Naive thymus-derived CD4-positive, alpha-beta T cell (primary cell): ENCODE measurements around the gene USP36. TPM values are rescaled to one million over a fixed set of nuclear protein-coding genes. Genes with fewer than 3 reads are reported as not detected.

Experiments
- ATAC-seq: fragments of 150-1000 bp; cut with Tn5 transposase; 2 replicates; pipeline ENCODE4 v1.10.0; 2021; ENCODE audit warnings: mild to moderate bottlenecking, moderate library complexity
- CTCF ChIA-PET: fragments of 350-600 bp; sonication (Branson Sonifier 250); formaldehyde crosslinking; loops from one replicate; lab custom pipeline; 2021; ENCODE audit warnings: antibody characterized with exemption; lab: Charles Lee
- POLR2A ChIA-PET: fragments of 350-600 bp; sonication (Branson Sonifier 250); formaldehyde crosslinking; loops from one replicate; lab custom pipeline; 2021; ENCODE audit warnings: antibody characterized with exemption, inconsistent platforms; lab: Charles Lee
- DNase-seq, 9 donors: peaks; one replicate each; pipeline versions ENCODE4 v3.0.0 to v3.0.0-alpha.2; 2020 to 2022; ENCODE audit warnings: mixed read lengths in 1 of 9
- H3K27ac ChIP-seq: one replicate; pipeline ENCODE4 v1.7.0; 2013; ENCODE audit warnings: mild to moderate bottlenecking, low read depth, low read length, moderate library complexity
- H3K27me3 ChIP-seq, 2 donors: one replicate each; pipeline ENCODE4 v1.7.0; 2013; ENCODE audit warnings: low read length in 2 of 2, mild to moderate bottlenecking in 2 of 2, moderate library complexity in 2 of 2; ENCODE audit not compliant: control insufficient read depth in 2 of 2, insufficient read depth in 2 of 2
- H3K36me3 ChIP-seq, 3 experiments: 1 replicate in 2 of 3; 2 replicates in 1 of 3; pipeline ENCODE4 v1.7.0; 2013; ENCODE audit warnings: low read length in 3 of 3, mild to moderate bottlenecking in 3 of 3, moderate library complexity in 1 of 3; ENCODE audit not compliant: insufficient read depth in 3 of 3, control insufficient read depth in 2 of 3
- H3K4me1 ChIP-seq, 2 donors: one replicate each; pipeline ENCODE4 v1.7.0; 2013; ENCODE audit warnings: low read length in 2 of 2, mild to moderate bottlenecking in 2 of 2, moderate library complexity in 1 of 2; ENCODE audit not compliant: control insufficient read depth in 2 of 2, insufficient read depth in 2 of 2
- H3K4me3 ChIP-seq: 2 replicates; pipeline ENCODE4 v1.7.0; 2013; ENCODE audit warnings: mild to moderate bottlenecking, low read length
- H3K9me3 ChIP-seq, 3 experiments: 1 replicate in 2 of 3; 2 replicates in 1 of 3; pipeline ENCODE4 v1.7.0; 2013; ENCODE audit warnings: low read length in 3 of 3; ENCODE audit not compliant: control insufficient read depth in 2 of 3
- H3K27ac Mint-ChIP-seq, 9 donors: one replicate each; pipeline ENCODE4 v1.8.0; 2020 to 2022; ENCODE audit warnings: mixed read lengths in 9 of 9, mild to moderate bottlenecking in 8 of 9, moderate library complexity in 5 of 9, inconsistent platforms in 2 of 9
- H3K27me3 Mint-ChIP-seq, 5 donors: one replicate each; pipeline ENCODE4 v1.8.0; 2021 to 2022; ENCODE audit warnings: mixed read lengths in 5 of 5, mild to moderate bottlenecking in 1 of 5
- H3K36me3 Mint-ChIP-seq, 5 donors: one replicate each; pipeline ENCODE4 v1.8.0; 2020 to 2022; ENCODE audit warnings: mixed read lengths in 5 of 5, mild to moderate bottlenecking in 3 of 5, inconsistent platforms in 1 of 5
- H3K4me1 Mint-ChIP-seq, 7 donors: one replicate each; pipeline ENCODE4 v1.8.0; 2020 to 2022; ENCODE audit warnings: mixed read lengths in 7 of 7, mild to moderate bottlenecking in 3 of 7, inconsistent platforms in 1 of 7
- H3K4me3 Mint-ChIP-seq, 10 donors: one replicate each; pipeline ENCODE4 v1.8.0; 2020 to 2022; ENCODE audit warnings: mild to moderate bottlenecking in 10 of 10, mixed read lengths in 10 of 10, moderate library complexity in 6 of 10, inconsistent platforms in 2 of 10
- H3K9me3 Mint-ChIP-seq, 11 donors: one replicate each; pipeline ENCODE4 v1.8.0; 2020 to 2022; ENCODE audit warnings: mixed read lengths in 11 of 11, mild to moderate bottlenecking in 4 of 11, inconsistent platforms in 1 of 11, moderate library complexity in 1 of 11
- intact Hi-C, 2 donors: fragments of 100-400 bp; cut with micrococcal nuclease; formaldehyde crosslinking; loops; one replicate each; pipeline ENCODE4 v1.15.1; 2023
- polyA plus RNA-seq, 2 donors: library from polyadenylated mRNA; unstranded; fragments of 300-500 nt; fragmentation: Illumina TruSeq; gene quantifications; one replicate each; pipeline ENCODE4 v1.2.3, GENCODE V29; 2021
- total RNA-seq, 6 experiments: library from RNA in 5 of 6; stranded (reverse) in 5 of 6; gene quantifications; 1 replicate in 5 of 6; 2 replicates in 1 of 6; pipeline ENCODE4 v1.2.3 and lab custom pipeline; 2021 to 2026

The USP36 gene
- total and polyA plus RNA-seq, 7 experiments from 2014 or later = 37.4 to 414 (median 148) TPM

- no peaks in the 10 kb centered on the region for H3K4me1 ChIP-seq
- no peaks in the 10 kb centered on the region for H3K36me3 Mint-ChIP-seq
- H3K4me3 Mint-ChIP-seq = no peak overlapping the region
- no peaks in the 10 kb centered on the region for H3K36me3 ChIP-seq
- H3K27ac ChIP-seq = no peak overlapping the region
- ChIA-PET CTCF (interaction anchor here (0.6 kb wide), 1 partner anchor 147 kb away, joined by 3 read pairs; no protein-coding TSS in a partner anchor), POLR2A (no interaction called here)
- intact Hi-C loops = no loop called here
- no peaks in the 10 kb centered on the region for H3K9me3 Mint-ChIP-seq
- H3K4me3 ChIP-seq = no peak overlapping the region
- no peaks in the 10 kb centered on the region for H3K4me1 Mint-ChIP-seq
- ATAC-seq = no peak
- no peaks in the 10 kb centered on the region for H3K27me3 Mint-ChIP-seq
- H3K27me3 ChIP-seq = no peaks in the 10 kb centered on the region
- no peak for DNase-seq
- no peaks in the 10 kb centered on the region for H3K9me3 ChIP-seq
- H3K27ac Mint-ChIP-seq = peak overlapping the region in 1 of 9 donors; percentile 13
Observed at GRCh38 chr17:78854508-78854907, 13.9 kb upstream of the USP36 start.

DNA sequence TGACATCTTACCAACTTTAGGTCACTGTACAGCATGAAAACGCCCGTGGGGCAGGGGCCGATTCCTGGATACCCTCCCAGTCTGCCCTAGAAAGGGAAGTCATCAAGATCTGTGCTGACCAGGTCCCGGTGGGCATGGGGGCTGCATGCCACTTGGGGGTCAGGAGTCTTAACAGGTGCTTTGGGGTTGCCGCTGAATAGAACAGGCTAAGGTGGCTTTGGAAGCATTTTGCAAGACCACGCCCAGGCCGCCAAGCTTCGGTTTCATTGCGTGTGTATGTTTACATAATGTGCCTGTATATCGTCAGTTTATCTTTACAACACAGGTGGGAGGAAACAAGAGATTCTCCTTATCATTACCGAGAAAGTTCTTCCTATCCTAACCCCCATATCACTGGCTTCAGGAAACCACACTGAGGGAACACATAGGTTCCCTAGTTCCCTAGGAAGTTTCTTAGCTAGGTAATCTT, 13.3 kb upstream of the USP36 start:
- H3K36me3 ChIP-seq = no peaks in the 10 kb centered on the region
- POLR2A ChIA-PET = no interaction called here
- peak overlapping the region in 1 of 9 donors; percentile 62 for H3K27ac Mint-ChIP-seq

DNA sequence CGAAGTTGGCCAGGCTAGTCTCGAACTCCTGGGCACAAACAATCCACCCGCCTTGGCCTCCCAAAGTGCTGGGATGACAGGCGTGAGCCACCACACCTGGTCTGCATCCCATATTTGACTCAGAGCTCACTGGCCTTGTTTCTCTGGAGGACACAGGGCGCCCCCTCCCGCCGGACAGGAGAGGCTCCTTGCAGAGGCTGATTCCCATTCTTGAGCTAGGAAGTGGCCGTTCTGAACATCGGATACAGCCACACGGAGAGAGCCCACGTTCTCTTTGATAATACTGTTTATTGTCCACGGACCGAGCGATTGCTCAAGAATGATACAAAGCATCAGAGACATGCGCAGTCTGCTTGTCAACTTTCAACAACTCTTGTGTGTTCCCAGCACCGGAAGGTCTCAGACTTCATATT, 12.1 kb upstream of the USP36 start:
- CTCF ChIA-PET = interaction anchor here (1.5 kb wide), 1 partner anchor 13 kb away, joined by 5 read pairs; no protein-coding TSS in a partner anchor
- intact Hi-C loops = no loop called here

More for the DNA sequence above, 13.3 kb upstream of the USP36 start:
- CTCF ChIA-PET = interaction anchor here (1.5 kb wide), 1 partner anchor 12 kb away, joined by 5 read pairs; no protein-coding TSS in a partner anchor
- no peaks in the 10 kb centered on the region for H3K9me3 Mint-ChIP-seq
- H3K36me3 Mint-ChIP-seq = no peaks in the 10 kb centered on the region
- no peaks in the 10 kb centered on the region for H3K4me1 Mint-ChIP-seq
- H3K27me3 ChIP-seq = no peaks in the 10 kb centered on the region
- DNase-seq = no peak
- no peak for ATAC-seq
- H3K4me3 Mint-ChIP-seq = no peak overlapping the region
- H3K27ac ChIP-seq = no peak overlapping the region
- H3K4me1 ChIP-seq = no peaks in the 10 kb centered on the region
- H3K9me3 ChIP-seq = no peaks in the 10 kb centered on the region
- no peaks in the 10 kb centered on the region for H3K27me3 Mint-ChIP-seq
- no peak overlapping the region for H3K4me3 ChIP-seq
- intact Hi-C loops = no loop called here

DNA sequence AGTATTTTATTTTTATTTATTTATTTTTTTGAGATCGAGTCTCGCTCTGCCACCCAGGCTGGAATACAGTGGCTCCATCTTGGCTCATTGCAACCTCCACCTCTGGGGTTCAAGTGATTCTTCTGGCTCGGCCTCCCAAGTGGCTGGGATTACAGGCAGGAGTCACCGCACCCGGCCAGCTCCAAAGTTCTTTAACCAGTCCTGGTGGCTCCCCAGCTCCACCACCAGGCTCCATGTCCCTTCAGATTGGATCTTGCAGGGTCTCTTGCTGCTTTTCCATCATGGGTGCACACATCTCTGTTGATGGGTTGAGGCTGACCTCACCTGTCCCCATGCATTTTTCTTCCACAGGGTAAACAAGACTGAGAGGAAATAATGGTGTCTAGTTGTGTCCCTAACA, 8.4 kb upstream of the USP36 start:
- CTCF ChIA-PET = no interaction called here
- no peaks in the 10 kb centered on the region for H3K4me1 ChIP-seq
- no peaks in the 10 kb centered on the region for H3K27me3 ChIP-seq
- no peaks in the 10 kb centered on the region for H3K27me3 Mint-ChIP-seq
- POLR2A ChIA-PET = interaction anchor here (0.7 kb wide), 1 partner anchor 20 kb away, joined by 4 read pairs; no protein-coding TSS in a partner anchor
- H3K4me3 Mint-ChIP-seq = no peak overlapping the region
- H3K36me3 Mint-ChIP-seq = no peaks in the 10 kb centered on the region
- H3K27ac ChIP-seq = no peak overlapping the region
- no peaks in the 10 kb centered on the region for H3K9me3 ChIP-seq
- H3K36me3 ChIP-seq = no peaks in the 10 kb centered on the region
- H3K4me1 Mint-ChIP-seq = peaks cover 0 to 7% (median 5%) of the 10 kb centered on the region in 7 donors
- DNase-seq (no peak), ATAC-seq (no peak)
- H3K27ac Mint-ChIP-seq = peak overlapping the region in 1 of 9 donors; percentile 28
- H3K9me3 Mint-ChIP-seq = no peaks in the 10 kb centered on the region
- intact Hi-C loops = loop anchor here in 1 of 2 donors (10.0 kb wide), 1 partner anchor 594 kb away; no protein-coding TSS in a partner anchor
- no peak overlapping the region for H3K4me3 ChIP-seq

More for the DNA sequence above, 12.1 kb upstream of the USP36 start:
- no peak overlapping the region for H3K27ac ChIP-seq
- DNase-seq (no peak), ATAC-seq (no peak)
- H3K36me3 ChIP-seq = no peaks in the 10 kb centered on the region
- H3K27me3 Mint-ChIP-seq = no peaks in the 10 kb centered on the region
- H3K9me3 ChIP-seq = no peaks in the 10 kb centered on the region
- H3K4me3 Mint-ChIP-seq = no peak overlapping the region
- H3K36me3 Mint-ChIP-seq = no peaks in the 10 kb centered on the region
- no peaks in the 10 kb centered on the region for H3K4me1 ChIP-seq
- H3K9me3 Mint-ChIP-seq = no peaks in the 10 kb centered on the region
- no peak overlapping the region for H3K4me3 ChIP-seq
- no peaks in the 10 kb centered on the region for H3K27me3 ChIP-seq
- POLR2A ChIA-PET = interaction anchor here (0.8 kb wide), 1 partner anchor 73 kb away, joined by 3 read pairs; no protein-coding TSS in a partner anchor
- H3K27ac Mint-ChIP-seq = no peak overlapping the region
- H3K4me1 Mint-ChIP-seq = no peaks in the 10 kb centered on the region

- intact Hi-C loops = loop anchor here in 1 of 2 donors (10.0 kb wide), 1 partner anchor 592 kb away; no protein-coding TSS in a partner anchor
Observed at GRCh38 chr17:78847052-78847451, 6.4 kb upstream of the USP36 start.

GRCh38 chr17:78844301-78845005, 3.8 kb upstream of the USP36 start:
- H3K4me1 ChIP-seq = peaks cover 5 to 14% of the 10 kb centered on the region in 2 donors
- Mint-ChIP-seq H3K36me3 (peaks cover 0 to 2% (median 0%) of the 10 kb centered on the region in 5 donors), H3K4me1 (peaks cover 10 to 27% (median 20%) of the 10 kb centered on the region in 7 donors), H3K4me3 (peak overlapping the region in 1 of 10 donors; percentile 58), H3K27me3 (no peaks in the 10 kb centered on the region), H3K9me3 (peaks cover 0 to 4% (median 0%) of the 10 kb centered on the region in 11 donors), H3K27ac (peak overlapping the region in 4 of 9 donors; percentile 46 to 82 (median 64))
- no peak overlapping the region for H3K27ac ChIP-seq
- CTCF ChIA-PET = interaction anchor here (0.7 to 1.5 kb wide), 5 partner anchors 21 to 348 kb away, joined by 3 to 6 read pairs (median 3); no protein-coding TSS in a partner anchor
- no peak for DNase-seq
- peaks cover 0 to 4% (median 0%) of the 10 kb centered on the region in 3 experiments for H3K36me3 ChIP-seq
- H3K4me3 ChIP-seq = no peak overlapping the region
- H3K9me3 ChIP-seq = no peaks in the 10 kb centered on the region
- no peak for ATAC-seq
- POLR2A ChIA-PET = interaction anchor here (0.9 to 1.1 kb wide), 2 partner anchors 23 to 140 kb away, joined by 3 read pairs; no protein-coding TSS in a partner anchor
- intact Hi-C loops = loop anchor here (5.0 to 10.0 kb wide), 4 partner anchors 37 to 590 kb away; no protein-coding TSS in a partner anchor
- no peaks in the 10 kb centered on the region for H3K27me3 ChIP-seq

More at GRCh38 chr17:78847052-78847451, 6.4 kb upstream of the USP36 start:
- Histone ChIP-seq H3K4me1 (peaks cover 0 to 7% of the 10 kb centered on the region in 2 donors), H3K27me3 (no peaks in the 10 kb centered on the region), H3K9me3 (no peaks in the 10 kb centered on the region), H3K36me3 (no peaks in the 10 kb centered on the region), H3K27ac (no peak overlapping the region), H3K4me3 (no peak overlapping the region)
- CTCF ChIA-PET = no interaction called here
- peaks cover 8 to 18% (median 9%) of the 10 kb centered on the region in 7 donors for H3K4me1 Mint-ChIP-seq
- ATAC-seq (no peak), DNase-seq (no peak)
- POLR2A ChIA-PET = no interaction called here
- H3K27me3 Mint-ChIP-seq = no peaks in the 10 kb centered on the region
- no peaks in the 10 kb centered on the region for H3K9me3 Mint-ChIP-seq
- H3K27ac Mint-ChIP-seq = no peak overlapping the region
- H3K4me3 Mint-ChIP-seq = no peak overlapping the region
- H3K36me3 Mint-ChIP-seq = no peaks in the 10 kb centered on the region
